ENCODE data around the gene SLC50A1. TPM values are rescaled to one million over a fixed set of nuclear protein-coding genes. Genes with fewer than 3 reads are reported as not detected.

SLC50A1 gene
- total RNA-seq, 1 experiment from 2014 or later, result 39.0 TPM

- Mint-ChIP-seq H3K9me3 (no peaks in the 10 kb centered on the region), H3K36me3 (no peaks in the 10 kb centered on the region), H3K27ac (no peak overlapping the region), H3K4me3 (no peak overlapping the region), H3K27me3 (ENCODE audit: low read depth) (peaks cover 7% of the 10 kb centered on the region), H3K4me1 (peaks cover 4% of the 10 kb centered on the region; the same call in 1 of the 2 replicates)
- POLR2A ChIA-PET, result no interaction called here
- no peak for TF ChIP-seq NFYB (CRISPR knock-in tag; conservative IDR thresholded peaks at IDR 0.05; ENCODE audit: low read depth)
- no peak for TF ChIP-seq JAZF1 (CRISPR knock-in tag; IDR thresholded peaks at IDR 0.05)
- TF ChIP-seq STAT6 (CRISPR knock-in tag; conservative IDR thresholded peaks at IDR 0.05; ENCODE audit: low read depth), result no peak
- no peak for TF ChIP-seq IRF1 (CRISPR knock-in tag; IDR thresholded peaks at IDR 0.05)
- TF ChIP-seq E2F1 (CRISPR knock-in tag; IDR thresholded peaks at IDR 0.05), result no peak
- no peak for TF ChIP-seq ZNF232 (CRISPR knock-in tag; IDR thresholded peaks at IDR 0.05)
- no peak for TF ChIP-seq ZNF138 (CRISPR knock-in tag; conservative IDR thresholded peaks at IDR 0.05)
- TF ChIP-seq CBFB (CRISPR knock-in tag; IDR thresholded peaks at IDR 0.05; ENCODE audit: low read depth), result no peak
- TF ChIP-seq NR1H2 (CRISPR knock-in tag; IDR thresholded peaks at IDR 0.05), result no peak
- CTCF ChIA-PET, result interaction anchor here (1.0 kb wide), 1 partner anchor 57 kb away, joined by 5 read pairs; no protein-coding TSS in a partner anchor
- DNase-seq (ENCODE audit: low spot score) (no peak), ATAC-seq (no peak)
Measured at GRCh38 chr1:155110381-155110780, 25.3 kb upstream of the SLC50A1 start.

GRCh38 chr1:155110826-155111225 lies 24.8 kb upstream of the SLC50A1 start:
- peaks cover 7% of the 10 kb centered on the region for H3K27me3 Mint-ChIP-seq (ENCODE audit: low read depth)
- TF ChIP-seq ZNF416 (CRISPR knock-in tag; IDR thresholded peaks at IDR 0.05) (no peak), ZNF121 (CRISPR knock-in tag; IDR thresholded peaks at IDR 0.05) (no peak), RORB (CRISPR knock-in tag; IDR thresholded peaks at IDR 0.05) (no peak), ESRRA (CRISPR knock-in tag; IDR thresholded peaks at IDR 0.05; ENCODE audit: borderline replicate concordance) (no peak), JUN (CRISPR knock-in tag; IDR thresholded peaks at IDR 0.05) (no peak), USF2 (CRISPR knock-in tag; IDR thresholded peaks at IDR 0.05) (no peak), RELA (CRISPR knock-in tag; IDR thresholded peaks at IDR 0.05; ENCODE audit: borderline replicate concordance) (no peak), ATF6 (CRISPR knock-in tag; IDR thresholded peaks at IDR 0.05) (no peak), ZNF512 (CRISPR knock-in tag; IDR thresholded peaks at IDR 0.05; ENCODE audit: borderline replicate concordance) (no peak), IRF1 (CRISPR knock-in tag; IDR thresholded peaks at IDR 0.05) (no peak), ERG (CRISPR knock-in tag; IDR thresholded peaks at IDR 0.05) (no peak)

More at GRCh38 chr1:155110826-155111225, 24.8 kb upstream of the SLC50A1 start:
- ATAC-seq (no peak), DNase-seq (ENCODE audit: low spot score) (no peak)
- H3K4me1 Mint-ChIP-seq, result peaks cover 4% of the 10 kb centered on the region; the same call in 1 of the 2 replicates
- no peaks in the 10 kb centered on the region for H3K9me3 Mint-ChIP-seq
- H3K36me3 Mint-ChIP-seq, result no peaks in the 10 kb centered on the region
- CTCF ChIA-PET, result interaction anchor here (1.0 kb wide), 1 partner anchor 57 kb away, joined by 5 read pairs; no protein-coding TSS in a partner anchor
- H3K4me3 Mint-ChIP-seq, result no peak overlapping the region
- POLR2A ChIA-PET, result no interaction called here
- H3K27ac Mint-ChIP-seq, result no peak overlapping the region; the same call in 1 of the 2 replicates

Data from WTC11 (cell line).